Psoas muscle (tissue), 8 donors: Measurements from ENCODE around the gene SP7. TPM values are rescaled to one million over a fixed set of nuclear protein-coding genes. Genes with fewer than 3 reads are reported as not detected.
"Not testable (repeated sequence)": the region's sequence is repeated elsewhere in the genome, so short reads cannot be mapped to it uniquely, and the experiment has no call there.

ENCODE experiments used
- ATAC-seq, 4 donors: fragments of 200-7000 bp; cut with Tn5 transposase; one replicate each; pipeline ENCODE4 v1.9.1; 2020; ENCODE audit warnings: moderate library complexity in 3 of 4, mild to moderate bottlenecking in 2 of 4
- DNase-seq, 2 donors: peaks; one replicate each; pipeline ENCODE4 v3.0.0-alpha.2; 2020
- H3K27ac ChIP-seq: fragments of 200-600 bp; one replicate; pipeline ENCODE4 v1.8.0; 2022
- H3K27me3 ChIP-seq, 3 donors: fragments of 200-600 bp in 1 of 3; one replicate each; pipeline versions ENCODE4 v1.6.1 to v1.8.0; 2013 to 2022; ENCODE audit warnings: low read length in 2 of 3, mild to moderate bottlenecking in 2 of 3, moderate library complexity in 1 of 3; ENCODE audit not compliant: insufficient read depth in 3 of 3
- H3K36me3 ChIP-seq, 2 donors: fragments of 200-600 bp in 1 of 2; one replicate each; pipeline versions ENCODE4 v1.6.1 to v1.8.0; 2013 to 2022; ENCODE audit warnings: low read depth in 1 of 2, mild to moderate bottlenecking in 1 of 2, moderate library complexity in 1 of 2; ENCODE audit not compliant: insufficient read depth in 1 of 2
- H3K4me1 ChIP-seq: fragments of 200-600 bp; one replicate; pipeline ENCODE4 v1.8.0; 2022
- H3K4me3 ChIP-seq: fragments of 200-600 bp; one replicate; pipeline ENCODE4 v1.8.0; 2022; ENCODE audit warnings: mild to moderate bottlenecking
- H3K9me3 ChIP-seq: fragments of 200-600 bp; one replicate; pipeline ENCODE4 v1.8.0; 2022
- CTCF ChIP-seq: fragments of 200-600 bp; IDR thresholded peaks from one replicate; pipeline ENCODE4 v1.8.0; 2022; ENCODE audit warnings: antibody characterized with exemption
- WGBS, 3 donors: extraction: QIAGEN DNeasy Blood & Tissue Kit; methylation state at CpG; one replicate each; pipeline versions ENCODE4 v1.1.6 to v1.1.7; 2013; 5-methylcytosine and 5-hydroxymethylcytosine counted together
- intact Hi-C, 2 donors: fragments of 100-400 bp; cut with DNase I; formaldehyde crosslinking; loops; one replicate each; pipeline versions ENCODE4 v1.11.0 to v1.14.2; 2022
- polyA plus RNA-seq, 3 donors: library from polyadenylated mRNA; stranded (reverse); fragments of 200-250 nt; gene quantifications; one replicate each; pipeline ENCODE4 v1.2.3, GENCODE V29; 2013
- total RNA-seq, 4 donors: library from RNA; stranded (reverse); fragmentation: NEBNext Ultra II Directional in 2 of 4; extraction: Animal tissue kit (Norgen Biotek cat#: 25700) in 2 of 4; gene quantifications; one replicate each; pipeline versions ENCODE4 v1.2.1 to v1.2.4, GENCODE V29; 2021 to 2023
- donor health status: healthy with polysubstance abuse.
- donor health status: DM: no; HTN: no; CAD: no; lungs with moderate emphysema.
- donor health status: Bipolar disorder and iron deficiency.
- donor health status: healthy.
- donor health status: DM: yes; HTN: yes; CAD: no.
- donor health status: DM: no; HTN: no; CAD: no.
- donor health status: DM: no; HTN: no; CAD: no.
- donor health status: DM: yes; HTN: yes; CAD: no.

SP7 gene
- total and polyA plus RNA-seq, 7 donors, result not detected

- ATAC-seq, result peak in 1 of 4 donors; percentile 7
- H3K27me3 ChIP-seq, result no peaks in the 10 kb centered on the region
- no peak for DNase-seq
- no peaks in the 10 kb centered on the region for H3K9me3 ChIP-seq
- peaks cover 34% of the 10 kb centered on the region for H3K4me1 ChIP-seq
- intact Hi-C loops, result no loop called here
- TF ChIP-seq CTCF, result no peak
- WGBS, 3 donors, result 1 to 4% (median 3%) methylated on average over 12 of the region's 12 CpGs
- peaks cover 3 to 58% of the 10 kb centered on the region in 2 donors for H3K36me3 ChIP-seq
- H3K27ac ChIP-seq, result peak overlapping the region; percentile 77
- peak overlapping the region; percentile 95 for H3K4me3 ChIP-seq
Observed at GRCh38 chr12:53300187-53300586, 36.0 kb downstream of the SP7 start.

GRCh38 chr12:53299454-53300180, 36.5 kb downstream of the SP7 start, which contains the start of gene MYG1:
TSS of gene MYG1 (plus strand) at chr12:53299695. CDS start at chr12:53299738, 43 bp downstream.
- TF ChIP-seq CTCF, result no peak
- H3K36me3 ChIP-seq, result peaks cover 3 to 56% of the 10 kb centered on the region in 2 donors

DNA sequence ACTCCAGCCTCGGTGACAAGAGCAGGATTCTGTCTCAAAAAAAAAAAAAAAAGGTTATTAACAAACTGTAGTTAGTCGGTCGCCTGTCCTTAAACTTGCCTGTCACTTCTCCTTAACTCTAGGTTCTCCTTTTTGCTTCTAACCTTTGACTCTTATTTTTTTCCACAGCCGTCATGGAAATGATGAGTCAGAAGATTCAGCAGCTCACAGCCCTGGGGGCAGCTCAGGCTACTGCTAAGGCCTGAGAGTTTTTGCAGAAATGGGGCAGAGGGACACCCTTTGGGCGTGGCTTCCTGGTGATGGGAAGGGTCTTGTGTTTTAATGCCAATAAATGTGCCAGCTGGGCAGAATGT, 37.1 kb downstream of the SP7 start:
- 52 to 62% (median 52%) methylated on average over 5 of the region's 5 CpGs for WGBS, 3 donors
- H3K27me3 ChIP-seq, result no peaks in the 10 kb centered on the region
- ATAC-seq (peak in 3 of 4 donors; percentile 3 to 12 (median 11)), DNase-seq (no peak)
- TF ChIP-seq CTCF, result no peak
- intact Hi-C loops, result loop anchor here in 1 of 2 donors (2.0 kb wide), 1 partner anchor 22 kb away; the partner anchor contains the start of gene AAAS
- peaks cover 3 to 56% of the 10 kb centered on the region in 2 donors for H3K36me3 ChIP-seq
- H3K27ac ChIP-seq, result peak overlapping the region; percentile 77
- peaks cover 34% of the 10 kb centered on the region for H3K4me1 ChIP-seq
- no peaks in the 10 kb centered on the region for H3K9me3 ChIP-seq
- peak overlapping the region; percentile 95 for H3K4me3 ChIP-seq

More at GRCh38 chr12:53299454-53300180, 36.5 kb downstream of the SP7 start, which contains the start of gene MYG1:
- WGBS, 3 donors, result 1 to 2% (median 1%) methylated on average over 51 of the region's 51 CpGs
- Histone ChIP-seq H3K27me3 (no peaks in the 10 kb centered on the region), H3K9me3 (no peaks in the 10 kb centered on the region), H3K4me3 (peak within 1 kb of the TSS; percentile 95), H3K4me1 (peaks cover 34% of the 10 kb centered on the region), H3K27ac (peak within 1 kb of the TSS; percentile 77)
- DNase-seq (peak; percentile 88 to 93), ATAC-seq (peak; percentile 78 to 86 (median 82))
- intact Hi-C loops, result loop anchor here in 1 of 2 donors (2.0 kb wide), 1 partner anchor 21 kb away; the partner anchor contains the start of gene AAAS

DNA sequence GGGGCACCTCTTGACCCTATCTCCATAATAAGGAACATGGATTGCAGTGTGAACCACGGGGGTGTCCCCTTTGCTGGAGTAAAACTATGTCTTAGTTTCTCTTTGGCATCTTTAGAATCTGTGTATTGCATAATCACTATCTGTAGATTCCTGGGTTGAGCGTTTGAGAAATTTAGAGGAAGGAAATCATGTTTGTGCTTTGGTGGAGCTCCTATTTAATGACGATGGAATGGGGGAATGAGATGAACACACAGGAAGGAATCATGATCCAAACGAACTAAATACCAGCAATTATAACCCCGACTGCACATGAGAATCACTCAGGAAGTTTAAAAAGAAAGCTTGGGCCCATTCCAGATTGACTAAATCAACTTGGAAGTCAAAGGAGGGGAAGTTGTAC, 38.0 kb downstream of the SP7 start:
- H3K36me3 ChIP-seq, result peaks cover 3 to 50% of the 10 kb centered on the region in 2 donors
- H3K4me3 ChIP-seq, result peak overlapping the region; percentile 5
- intact Hi-C loops, result loop anchor here in 1 of 2 donors (2.0 kb wide), 1 partner anchor 23 kb away; the partner anchor contains the start of gene AAAS
- 56 to 66% (median 59%) methylated on average over 5 of the region's 5 CpGs for WGBS, 3 donors
- H3K4me1 ChIP-seq, result peaks cover 34% of the 10 kb centered on the region
- no peaks in the 10 kb centered on the region for H3K27me3 ChIP-seq
- no peak for TF ChIP-seq CTCF
- ATAC-seq (no peak), DNase-seq (no peak)
- no peaks in the 10 kb centered on the region for H3K9me3 ChIP-seq
- H3K27ac ChIP-seq, result peak overlapping the region; percentile 30

DNA sequence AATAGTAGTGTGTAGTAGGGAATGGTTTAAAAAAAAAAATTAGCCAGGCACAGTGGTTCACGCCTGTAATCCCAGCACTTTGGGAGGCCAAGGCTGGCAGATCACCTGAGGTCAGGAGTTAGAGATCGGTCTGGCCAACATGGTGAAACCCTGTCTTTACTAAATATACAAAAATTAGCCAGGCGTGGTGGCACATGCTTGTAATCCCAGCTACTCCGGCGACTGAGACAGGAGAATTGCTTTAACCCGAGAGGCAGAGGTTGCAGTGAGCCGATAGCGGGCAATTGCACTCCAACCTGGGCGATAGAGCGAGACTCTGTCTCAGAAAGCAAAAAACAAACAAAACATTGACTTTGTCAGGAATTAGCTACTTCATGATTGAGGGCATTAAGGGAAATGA, 39.0 kb downstream of the SP7 start:
- H3K9me3 ChIP-seq, H3K27ac ChIP-seq, H3K4me3 ChIP-seq, H3K27me3 ChIP-seq, ATAC-seq, intact Hi-C loops, DNase-seq: not testable (repeated sequence)
- Histone ChIP-seq H3K36me3 (peaks cover 0 to 40% of the 10 kb centered on the region in 2 donors), H3K4me1 (peaks cover 34% of the 10 kb centered on the region)
- WGBS, 3 donors, result 92 to 98% (median 93%) methylated on average over 10 of the region's 10 CpGs
